GM12864 (cell line): ENCODE measurements around the gene PALM.

Experiments used
- DNase-seq: peaks from one replicate; pipeline ENCODE4 v3.0.0-alpha.2; 2011; ENCODE audit warnings: low read depth
- H3K4me3 ChIP-seq: 2 replicates; pipeline ENCODE4 v1.5.1; 2011; ENCODE audit warnings: mild to moderate bottlenecking, low read depth, low read length, control low read depth
- CTCF ChIP-seq: IDR thresholded peaks from 2 replicates; pipeline ENCODE4 v1.5.1; 2011; ENCODE audit warnings: low read depth, mild to moderate bottlenecking, moderate library complexity, low read length, control low read depth, inconsistent platforms; ENCODE audit errors: missing control alignments

The PALM gene

GRCh38 chr19:746208-746819 is 37.6 kb downstream of the PALM start:
- no peak for DNase-seq
- no peak overlapping the region for H3K4me3 ChIP-seq
- TF ChIP-seq CTCF, result no peak

DNA sequence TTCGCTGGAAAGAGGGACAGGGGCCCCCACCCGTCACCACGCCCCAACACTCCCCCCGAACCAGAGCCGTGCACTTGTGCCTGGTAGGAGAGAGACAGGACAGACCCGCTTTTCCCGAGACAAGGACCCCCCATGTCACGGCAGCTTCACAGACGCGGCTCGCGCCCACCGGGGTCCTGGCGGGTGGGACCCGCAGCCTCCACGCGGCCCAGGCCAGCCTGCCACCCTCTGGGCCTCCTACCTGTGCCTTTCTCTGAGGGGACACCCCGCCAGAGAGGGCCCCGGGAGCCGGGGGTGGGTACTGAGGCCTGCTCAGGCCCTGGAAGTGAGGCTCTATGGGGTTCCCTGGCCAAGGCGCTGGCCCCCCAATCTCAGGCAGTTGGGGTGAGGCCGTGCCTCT is 38.2 kb downstream of the PALM start:
- TF ChIP-seq CTCF, result no peak
- H3K4me3 ChIP-seq, result no peak overlapping the region
- no peak for DNase-seq

- H3K4me3 ChIP-seq, result no peak overlapping the region
- TF ChIP-seq CTCF, result no peak
- DNase-seq, result no peak
Observed at GRCh38 chr19:747432-748273, 38.9 kb downstream of the PALM start.

- no peak for TF ChIP-seq CTCF
- H3K4me3 ChIP-seq, result no peak overlapping the region
- DNase-seq, result no peak
Observed at GRCh38 chr19:748274-748598, 39.5 kb downstream of the PALM start.

DNA sequence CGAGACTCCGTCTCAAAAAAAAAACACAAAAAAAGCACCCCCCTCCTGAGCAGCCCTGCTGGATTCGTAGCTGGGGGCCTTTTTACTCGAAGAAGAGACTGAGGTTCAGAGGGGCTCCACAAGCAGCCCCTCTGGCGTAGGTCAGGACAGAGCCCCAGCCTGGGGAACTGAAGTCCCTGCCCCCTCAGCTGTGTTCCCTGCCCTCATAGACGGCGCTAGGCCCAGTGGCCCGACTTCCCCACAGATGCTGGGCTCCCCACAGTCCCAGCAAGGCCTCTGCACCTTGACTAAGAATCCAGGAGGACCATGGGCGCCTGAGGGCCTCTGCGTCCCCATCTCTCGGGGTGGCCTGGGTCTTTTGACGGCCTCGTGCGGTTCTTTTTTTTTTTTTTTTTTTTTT is 41.1 kb downstream of the PALM start:
- no peak for DNase-seq
- no peak for TF ChIP-seq CTCF

GRCh38 chr19:750640-751423 is 42.1 kb downstream of the PALM start, which contains the start of gene MISP:
TSS of gene MISP (plus strand) at chr19:751112. CDS start at chr19:756947, 5,835 bp downstream.
- no peak for TF ChIP-seq CTCF
- no peak for DNase-seq
- no peak within 1 kb of the TSS for H3K4me3 ChIP-seq

More for the DNA sequence above, 41.1 kb downstream of the PALM start:
- no peak overlapping the region for H3K4me3 ChIP-seq
